ENCODE data around the gene RPL22L1. TPM values are rescaled to one million over a fixed set of nuclear protein-coding genes. Genes with fewer than 3 reads are reported as not detected.

Gene RPL22L1
- polyA plus RNA-seq, 1 of the 3 experiments (the other 2 are of a cell fraction) = 80.9 TPM

- Histone ChIP-seq H3K36me3 (replicated peaks in 1 of 2; ENCODE audit: control insufficient read depth in 1 of 2, insufficient read depth in 2 of 2, low read length in 1 of 2) (no peaks in the 10 kb centered on the region), H3F3A (replicated peaks; ENCODE audit: insufficient read depth) (no peaks in the 10 kb centered on the region), H2AFZ (ENCODE audit: low read depth) (no peak overlapping the region), H3K4me2 (no peak overlapping the region), H3K9me2 (no peaks in the 10 kb centered on the region), H3K9me3 (no peaks in the 10 kb centered on the region), H3K79me2 (ENCODE audit: insufficient read depth) (no peaks in the 10 kb centered on the region), H3K27ac (ENCODE audit: low read depth in 2 of 2, low read length in 1 of 2) (no peak overlapping the region), H3K9ac (no peak overlapping the region), H4K20me1 (ENCODE audit: insufficient read depth) (no peaks in the 10 kb centered on the region), H3K4me3 (ENCODE audit: low read depth in 2 of 2, low read length in 1 of 2) (no peak overlapping the region), H3K27me3 (ENCODE audit: insufficient read depth) (no peaks in the 10 kb centered on the region), H3K4me1 (ENCODE audit: control insufficient read depth in 1 of 2, insufficient read depth in 2 of 2, low read depth in 1 of 2, low read length in 1 of 2) (peaks cover under 1% of the 10 kb centered on the region in 2 experiments; a peak in 1 of 4 replicates)
- CTCF ChIA-PET = interaction anchor here (0.6 to 9.5 kb wide), 4 partner anchors 32 to 402 kb away, joined by 3 to 316 read pairs (median 3); partner anchors contain the start of gene CLDN11
- WGBS (ENCODE audit: low lambda C conversion rate) = 88% methylated on average over 2 of the region's 2 CpGs
- TF ChIP-seq USF2 (IDR thresholded peaks at IDR 0.05; ENCODE audit: borderline replicate concordance, low read depth, low read length) (no peak), SIN3A (IDR thresholded peaks at IDR 0.05; ENCODE audit: borderline replicate concordance, low read depth, low read length) (no peak), TEAD4 (IDR thresholded peaks at IDR 0.05; ENCODE audit: borderline replicate concordance, insufficient read depth) (no peak), YY1 (IDR thresholded peaks at IDR 0.05; ENCODE audit: low read depth) (no peak)
- no peak for DNase-seq
- POLR2A ChIA-PET = no interaction called here
Measured at GRCh38 chr3:170816841-170817240, 53.2 kb downstream of the RPL22L1 start.

- Histone ChIP-seq H3K9ac (no peak overlapping the region), H3K9me2 (no peaks in the 10 kb centered on the region), H2AFZ (ENCODE audit: low read depth) (no peak overlapping the region), H3K4me3 (ENCODE audit: low read depth in 2 of 2, low read length in 1 of 2) (no peak overlapping the region), H3K9me3 (no peaks in the 10 kb centered on the region), H3K27ac (ENCODE audit: low read depth in 2 of 2, low read length in 1 of 2) (no peak overlapping the region), H3K27me3 (ENCODE audit: insufficient read depth) (no peaks in the 10 kb centered on the region), H3K36me3 (replicated peaks in 1 of 2; ENCODE audit: control insufficient read depth in 1 of 2, insufficient read depth in 2 of 2, low read length in 1 of 2) (no peaks in the 10 kb centered on the region), H3F3A (replicated peaks; ENCODE audit: insufficient read depth) (no peaks in the 10 kb centered on the region), H3K4me2 (no peak overlapping the region), H3K4me1 (ENCODE audit: control insufficient read depth in 1 of 2, insufficient read depth in 2 of 2, low read depth in 1 of 2, low read length in 1 of 2) (peaks cover 2 to 5% of the 10 kb centered on the region in 2 experiments; a peak in 3 of 4 replicates), H4K20me1 (ENCODE audit: insufficient read depth) (no peaks in the 10 kb centered on the region), H3K79me2 (ENCODE audit: insufficient read depth) (no peaks in the 10 kb centered on the region)
- ChIA-PET CTCF (interaction anchor here (1.2 to 9.5 kb wide), 2 partner anchors 32 to 402 kb away, joined by 3 to 316 read pairs; partner anchors contain the start of gene CLDN11), POLR2A (no interaction called here)
- 94% methylated on average over 2 of the region's 2 CpGs for WGBS (ENCODE audit: low lambda C conversion rate)
- DNase-seq = no peak
- TF ChIP-seq CTCF (IDR thresholded peaks at IDR 0.05) = no peak
- no peak for TF ChIP-seq TCF12 (IDR thresholded peaks at IDR 0.05)
- TF ChIP-seq ZBTB33 (IDR thresholded peaks at IDR 0.05; ENCODE audit: borderline replicate concordance, low read depth) = no peak
- no peak for TF ChIP-seq YY1 (IDR thresholded peaks at IDR 0.05; ENCODE audit: low read depth)
- no peak for TF ChIP-seq GATA2 (CRISPR knock-in tag; IDR thresholded peaks at IDR 0.05)
- no peak for TF ChIP-seq NRF1 (IDR thresholded peaks at IDR 0.05; ENCODE audit: low read depth, low read length)
- TF ChIP-seq FOSL2 (IDR thresholded peaks at IDR 0.05; ENCODE audit: borderline replicate concordance, low read depth) = no peak
- no peak for TF ChIP-seq MEF2A (IDR thresholded peaks at IDR 0.05; ENCODE audit: borderline replicate concordance, low read depth)
- no peak for TF ChIP-seq FOXJ3 (CRISPR knock-in tag; IDR thresholded peaks at IDR 0.05)
- TF ChIP-seq IRF3 (IDR thresholded peaks at IDR 0.05; ENCODE audit: low read depth, low read length) = no peak
- TF ChIP-seq RCOR1 (IDR thresholded peaks at IDR 0.05; ENCODE audit: low read length) = no peak
- no peak for TF ChIP-seq RFX5 (IDR thresholded peaks at IDR 0.05; ENCODE audit: low read length)
- no peak for TF ChIP-seq MAX (IDR thresholded peaks at IDR 0.05; ENCODE audit: low read depth)
- TF ChIP-seq REST (IDR thresholded peaks at IDR 0.05; ENCODE audit: low read depth, low read length) = no peak
- TF ChIP-seq TEAD4 (IDR thresholded peaks at IDR 0.05; ENCODE audit: borderline replicate concordance, insufficient read depth) = no peak
- TF ChIP-seq NFIC (IDR thresholded peaks at IDR 0.05; ENCODE audit: borderline replicate concordance) = no peak
Measured at GRCh38 chr3:170816341-170816740, 53.7 kb downstream of the RPL22L1 start.
